ENCODE data around the gene CSNK1D.

Gene CSNK1D

DNA sequence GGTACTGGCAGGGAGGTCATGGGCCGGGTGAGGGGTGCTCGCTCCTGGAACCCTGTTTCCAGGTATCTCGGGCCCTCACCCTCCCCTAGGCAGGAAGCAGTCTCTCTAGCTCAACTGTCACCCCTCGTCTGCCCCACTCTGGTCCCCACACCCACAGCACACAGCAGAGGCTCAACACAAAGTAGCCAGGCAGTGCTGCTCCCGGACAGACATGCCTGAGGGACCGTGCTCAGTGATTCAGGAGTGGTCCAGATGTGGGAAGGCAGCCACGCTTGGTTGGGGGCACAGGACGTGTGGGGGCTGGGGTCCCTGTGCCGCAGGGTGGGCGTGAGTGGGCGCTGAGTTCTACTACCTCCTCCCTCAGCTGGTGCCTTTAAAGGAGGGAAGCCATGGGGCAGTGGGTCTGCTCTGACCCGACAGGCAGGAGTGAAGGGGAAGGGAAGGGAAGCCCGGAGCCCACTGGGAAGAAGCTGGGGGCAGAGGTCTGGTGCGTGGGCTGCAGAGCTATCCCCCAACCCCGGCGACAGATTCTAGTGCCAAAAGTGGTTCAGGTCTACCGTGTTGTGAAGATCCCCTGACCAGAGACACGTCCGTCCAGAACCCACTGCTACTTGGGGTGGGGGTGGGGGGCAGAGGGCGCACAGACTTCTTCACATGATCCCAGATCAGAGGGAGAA lies 32.9 kb downstream of the CSNK1D start:
- no peak for DNase-seq (ENCODE audit: low read depth in 2 of 3, low spot score in 2 of 3)

DNA sequence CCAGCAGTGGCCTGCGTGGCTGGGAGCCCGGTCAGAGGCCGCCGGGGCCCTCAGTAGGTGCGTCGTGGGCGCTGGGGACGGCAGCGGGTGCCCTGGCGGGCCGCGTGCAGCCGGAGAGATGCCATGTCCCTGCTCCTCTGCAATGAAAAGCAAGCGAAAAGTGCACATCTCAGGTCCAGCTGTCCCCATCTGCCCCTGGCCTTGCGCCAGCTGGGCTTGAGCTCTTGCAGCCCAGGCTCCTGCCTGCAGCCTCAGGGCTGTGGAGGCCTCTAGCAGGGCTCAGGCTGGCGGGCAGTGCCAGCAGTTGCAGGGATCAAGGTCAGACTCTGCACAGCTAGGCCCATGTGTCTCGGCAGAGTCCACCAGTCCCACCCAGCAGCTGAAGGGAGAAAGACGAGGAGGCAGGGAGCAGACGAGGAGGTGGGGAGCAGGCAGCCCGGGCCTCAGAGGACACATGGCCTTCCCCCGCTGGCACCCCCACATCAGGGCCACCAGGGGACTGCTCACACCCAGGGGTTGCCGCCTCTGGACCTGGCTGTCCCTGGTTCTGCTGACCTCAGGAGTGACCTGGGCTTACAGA lies 33.5 kb downstream of the CSNK1D start:
- no peak for DNase-seq (ENCODE audit: low read depth in 2 of 3, low spot score in 2 of 3)

DNA sequence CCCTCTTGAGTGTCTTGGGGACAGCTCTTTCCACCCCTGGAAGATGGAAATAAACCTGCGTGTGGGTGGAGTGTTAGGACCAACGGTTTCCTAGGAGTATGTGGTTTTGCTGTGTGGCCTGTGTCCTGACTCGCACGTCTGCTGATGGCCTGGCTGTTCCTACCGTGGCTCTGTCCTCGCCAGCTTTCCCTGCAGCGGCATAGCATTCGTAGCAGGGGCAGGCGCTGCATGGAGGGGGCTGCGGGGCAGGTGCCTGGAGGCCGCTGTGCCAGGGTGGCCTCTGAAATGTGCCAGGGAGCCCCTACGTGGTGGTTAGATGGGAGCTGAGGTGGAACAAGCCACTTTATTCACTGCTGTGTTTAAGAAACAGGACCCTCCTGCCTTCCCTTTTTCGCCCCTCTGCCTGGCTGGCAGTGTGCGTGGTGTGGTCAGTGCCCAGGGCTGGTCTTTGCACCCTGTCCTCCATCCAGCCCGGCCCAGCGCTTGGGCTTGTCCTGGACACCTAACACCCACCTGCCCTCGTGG lies 34.0 kb downstream of the CSNK1D start:
- DNase-seq (ENCODE audit: low read depth in 2 of 3, low spot score in 2 of 3) = no peak

DNA sequence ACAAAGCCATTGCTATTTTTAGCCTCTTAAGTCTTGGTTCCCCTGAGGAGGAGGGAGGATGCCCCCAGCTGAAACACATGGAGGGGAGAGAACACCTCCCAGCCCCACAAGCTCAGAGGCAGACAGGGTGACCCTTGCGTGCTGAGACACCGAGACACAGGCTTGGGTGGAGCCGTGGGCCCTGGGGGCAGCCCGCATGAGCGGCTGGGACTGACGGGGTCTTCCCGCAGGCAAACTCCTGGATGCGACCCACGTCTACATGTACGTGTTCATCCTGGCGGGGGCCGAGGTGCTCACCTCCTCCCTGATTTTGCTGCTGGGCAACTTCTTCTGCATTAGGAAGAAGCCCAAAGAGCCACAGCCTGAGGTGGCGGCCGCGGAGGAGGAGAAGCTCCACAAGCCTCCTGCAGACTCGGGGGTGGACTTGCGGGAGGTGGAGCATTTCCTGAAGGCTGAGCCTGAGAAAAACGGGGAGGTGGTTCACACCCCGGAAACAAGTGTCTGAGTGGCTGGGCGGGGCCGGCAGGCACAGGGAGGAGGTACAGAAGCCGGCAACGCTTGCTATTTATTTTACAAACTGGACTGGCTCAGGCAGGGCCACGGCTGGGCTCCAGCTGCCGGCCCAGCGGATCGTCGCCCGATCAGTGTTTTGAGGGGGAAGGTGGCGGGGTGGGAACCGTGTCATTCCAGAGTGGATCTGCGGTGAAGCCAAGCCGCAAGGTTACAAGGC lies 34.9 kb downstream of the CSNK1D start:
- DNase-seq (ENCODE audit: low read depth in 2 of 3, low spot score in 2 of 3) = peak in 1 of 3 experiments; percentile 52

DNA sequence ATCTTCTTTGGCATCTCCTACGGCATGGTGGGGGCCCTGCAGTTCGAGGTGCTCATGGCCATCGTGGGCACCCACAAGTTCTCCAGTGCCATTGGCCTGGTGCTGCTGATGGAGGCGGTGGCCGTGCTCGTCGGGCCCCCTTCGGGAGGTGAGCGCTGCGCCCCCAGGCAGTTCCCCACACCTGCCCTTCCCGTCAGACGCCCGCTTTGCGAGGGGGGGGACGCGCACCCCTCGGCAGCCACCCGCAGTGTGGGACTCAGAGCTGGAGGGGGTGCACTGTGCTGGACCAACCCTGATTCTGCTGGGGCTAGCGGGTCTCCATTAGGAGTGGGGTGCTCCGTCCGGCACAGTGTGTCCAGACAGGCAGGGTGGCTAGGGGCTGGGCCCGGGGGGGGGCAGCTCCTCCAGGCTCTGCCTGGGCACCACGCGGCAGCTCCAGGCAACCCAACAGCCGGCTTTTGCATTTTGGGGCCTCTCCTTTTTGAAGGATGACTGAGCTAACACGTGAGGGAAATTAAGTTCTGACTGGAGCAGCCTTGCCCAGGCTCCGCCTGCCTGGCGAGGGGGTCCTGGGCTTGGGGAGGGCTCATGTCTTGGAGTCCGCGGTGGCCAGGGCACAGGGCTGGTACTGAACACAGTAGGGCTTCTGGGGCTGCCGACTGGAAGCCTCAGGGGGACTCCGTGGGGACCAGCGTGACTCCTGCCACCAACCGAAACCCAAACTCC lies 35.6 kb downstream of the CSNK1D start:
- no peak for DNase-seq (ENCODE audit: low read depth in 2 of 3, low spot score in 2 of 3)

DNA sequence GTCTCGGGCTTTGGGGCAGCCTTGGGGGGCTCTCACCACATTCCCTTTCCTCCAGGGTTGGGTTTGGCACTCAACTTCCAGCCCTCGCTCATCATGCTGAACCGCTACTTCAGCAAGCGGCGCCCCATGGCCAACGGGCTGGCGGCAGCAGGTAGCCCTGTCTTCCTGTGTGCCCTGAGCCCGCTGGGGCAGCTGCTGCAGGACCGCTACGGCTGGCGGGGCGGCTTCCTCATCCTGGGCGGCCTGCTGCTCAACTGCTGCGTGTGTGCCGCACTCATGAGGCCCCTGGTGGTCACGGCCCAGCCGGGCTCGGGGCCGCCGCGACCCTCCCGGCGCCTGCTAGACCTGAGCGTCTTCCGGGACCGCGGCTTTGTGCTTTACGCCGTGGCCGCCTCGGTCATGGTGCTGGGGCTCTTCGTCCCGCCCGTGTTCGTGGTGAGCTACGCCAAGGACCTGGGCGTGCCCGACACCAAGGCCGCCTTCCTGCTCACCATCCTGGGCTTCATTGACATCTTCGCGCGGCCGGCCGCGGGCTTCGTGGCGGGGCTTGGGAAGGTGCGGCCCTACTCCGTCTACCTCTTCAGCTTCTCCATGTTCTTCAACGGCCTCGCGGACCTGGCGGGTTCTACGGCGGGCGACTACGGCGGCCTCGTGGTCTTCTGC lies 36.3 kb downstream of the CSNK1D start:
- no peak for DNase-seq (ENCODE audit: low read depth in 2 of 3, low spot score in 2 of 3)

DNA sequence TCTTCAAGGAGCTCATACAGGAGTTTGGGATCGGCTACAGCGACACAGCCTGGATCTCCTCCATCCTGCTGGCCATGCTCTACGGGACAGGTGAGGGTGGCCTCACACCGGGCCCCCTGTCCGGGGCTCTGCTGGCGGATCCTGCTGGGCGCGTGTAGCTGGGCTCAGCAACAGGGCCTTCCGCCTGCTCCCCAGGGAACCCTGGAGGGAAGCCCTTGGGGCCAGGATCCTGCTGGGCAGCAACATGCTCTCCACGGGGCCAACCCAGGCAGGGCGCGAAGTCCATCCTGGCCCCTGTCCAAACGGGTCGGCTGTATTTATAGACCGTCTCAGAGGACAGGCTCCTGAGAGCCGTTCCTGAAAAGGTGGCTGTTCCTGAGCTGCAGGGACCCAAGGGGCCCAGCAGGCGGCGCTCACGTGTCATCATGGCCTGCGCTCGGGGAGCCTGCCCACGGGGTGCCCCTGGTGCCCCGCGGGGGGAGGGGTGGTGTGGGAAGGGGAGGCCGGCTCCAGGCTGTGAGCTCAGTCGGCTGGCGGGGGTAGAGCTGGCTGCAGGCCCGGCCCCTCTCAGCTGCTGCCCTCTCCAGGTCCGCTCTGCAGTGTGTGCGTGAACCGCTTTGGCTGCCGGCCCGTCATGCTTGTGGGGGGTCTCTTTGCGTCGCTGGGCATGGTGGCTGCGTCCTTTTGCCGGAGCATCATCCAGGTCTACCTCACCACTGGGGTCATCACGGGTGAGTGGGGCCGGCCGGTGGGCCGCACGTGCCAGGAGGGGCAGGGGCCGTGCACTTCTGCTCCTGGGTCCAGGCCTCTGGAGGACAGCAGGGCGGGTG lies 37.1 kb downstream of the CSNK1D start:
- DNase-seq (ENCODE audit: low read depth in 2 of 3, low spot score in 2 of 3) = no peak

DNA sequence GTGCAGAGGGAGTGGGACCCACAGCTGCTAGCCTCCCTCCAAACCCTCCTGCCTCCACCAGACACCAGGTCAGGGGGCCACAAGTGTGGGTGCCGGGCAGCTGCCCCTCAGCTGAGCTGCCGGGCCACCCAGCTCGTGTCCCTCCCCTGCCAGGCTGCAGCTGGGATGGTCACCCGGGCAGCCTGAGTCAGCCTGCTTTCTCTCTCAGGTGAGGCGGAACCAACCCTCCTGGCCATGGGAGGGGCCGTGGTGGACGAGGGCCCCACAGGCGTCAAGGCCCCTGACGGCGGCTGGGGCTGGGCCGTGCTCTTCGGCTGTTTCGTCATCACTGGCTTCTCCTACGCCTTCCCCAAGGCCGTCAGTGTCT lies 37.7 kb downstream of the CSNK1D start:
- no peak for DNase-seq (ENCODE audit: low read depth in 2 of 3, low spot score in 2 of 3)

DNA sequence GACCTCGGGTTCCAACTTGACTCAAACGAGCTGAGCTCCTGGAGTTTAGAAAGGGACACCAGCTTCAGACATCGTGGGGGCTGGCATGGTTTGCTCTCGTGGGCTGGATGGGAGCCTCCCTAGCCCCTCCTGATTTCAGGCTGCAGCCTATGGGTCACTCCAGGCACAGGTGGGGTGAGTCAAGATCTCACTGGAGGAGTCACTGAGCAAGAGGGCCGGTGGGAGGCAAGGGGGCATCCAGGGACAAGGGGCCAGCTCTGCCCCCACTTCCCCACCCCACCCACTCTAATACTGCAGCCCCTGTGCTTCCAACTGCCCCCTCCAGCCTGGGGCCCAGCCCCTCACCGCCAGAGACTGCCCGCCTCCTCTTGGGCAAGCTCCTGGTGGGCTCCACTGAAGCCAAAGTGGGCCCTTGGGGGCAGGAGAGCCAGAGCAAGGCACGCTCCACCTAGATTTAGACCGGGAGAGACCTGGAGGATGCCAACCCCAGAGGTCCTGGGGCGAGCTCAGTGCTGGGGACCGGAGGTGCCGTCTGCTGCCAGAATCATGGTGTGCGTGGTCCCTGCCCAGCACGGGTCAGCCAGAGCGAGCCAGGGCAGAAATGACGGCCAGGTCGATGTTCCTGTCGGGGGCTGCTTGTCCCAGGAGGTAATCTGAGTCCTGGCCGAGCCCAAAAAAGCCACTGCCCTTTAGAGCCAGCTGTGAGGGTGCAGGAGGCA lies 38.3 kb downstream of the CSNK1D start:
- DNase-seq (ENCODE audit: low read depth in 2 of 3, low spot score in 2 of 3) = no peak

DNA sequence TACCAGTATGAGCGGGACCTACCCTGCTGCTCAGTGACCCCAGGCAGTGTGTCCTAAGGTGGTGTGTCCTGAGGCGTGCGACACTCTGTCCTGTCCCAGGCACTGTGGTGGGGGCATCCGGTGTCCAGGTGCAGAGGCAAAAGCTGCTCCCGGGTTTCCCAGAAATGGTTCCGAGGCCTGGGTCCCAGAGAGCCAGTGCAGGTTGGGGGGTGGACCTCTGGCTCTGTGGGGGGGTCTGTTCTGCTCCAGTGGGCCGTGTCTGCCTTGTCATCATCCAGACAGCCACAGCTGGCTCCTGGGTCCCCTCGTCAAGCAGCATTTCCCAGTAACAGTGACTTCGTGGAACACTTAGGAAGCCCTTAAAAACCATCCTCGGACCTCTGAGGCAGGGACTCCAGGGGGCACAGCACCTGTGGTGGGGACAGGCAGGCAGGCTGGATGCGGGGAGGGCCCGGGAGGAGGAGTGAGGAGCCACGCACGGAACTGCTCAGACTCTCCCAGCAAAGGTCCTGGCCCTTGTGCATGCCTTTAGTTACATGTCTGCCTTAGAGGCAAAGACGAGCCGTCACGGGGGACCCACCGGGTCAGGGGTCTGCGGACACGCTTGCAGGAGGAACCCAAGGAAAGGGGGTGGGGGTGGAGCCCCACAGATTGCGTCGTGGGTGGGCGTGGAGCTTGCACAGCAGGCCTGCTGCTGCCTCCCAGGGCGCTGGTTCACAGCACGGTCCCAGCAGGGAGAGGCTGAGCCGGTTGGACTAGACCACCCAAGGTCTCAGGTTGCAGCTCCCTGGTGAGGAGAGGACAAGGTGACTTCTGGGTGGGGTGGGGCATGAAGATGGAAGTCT lies 39.1 kb downstream of the CSNK1D start:
- no peak for DNase-seq (ENCODE audit: low read depth in 2 of 3, low spot score in 2 of 3)

DNA sequence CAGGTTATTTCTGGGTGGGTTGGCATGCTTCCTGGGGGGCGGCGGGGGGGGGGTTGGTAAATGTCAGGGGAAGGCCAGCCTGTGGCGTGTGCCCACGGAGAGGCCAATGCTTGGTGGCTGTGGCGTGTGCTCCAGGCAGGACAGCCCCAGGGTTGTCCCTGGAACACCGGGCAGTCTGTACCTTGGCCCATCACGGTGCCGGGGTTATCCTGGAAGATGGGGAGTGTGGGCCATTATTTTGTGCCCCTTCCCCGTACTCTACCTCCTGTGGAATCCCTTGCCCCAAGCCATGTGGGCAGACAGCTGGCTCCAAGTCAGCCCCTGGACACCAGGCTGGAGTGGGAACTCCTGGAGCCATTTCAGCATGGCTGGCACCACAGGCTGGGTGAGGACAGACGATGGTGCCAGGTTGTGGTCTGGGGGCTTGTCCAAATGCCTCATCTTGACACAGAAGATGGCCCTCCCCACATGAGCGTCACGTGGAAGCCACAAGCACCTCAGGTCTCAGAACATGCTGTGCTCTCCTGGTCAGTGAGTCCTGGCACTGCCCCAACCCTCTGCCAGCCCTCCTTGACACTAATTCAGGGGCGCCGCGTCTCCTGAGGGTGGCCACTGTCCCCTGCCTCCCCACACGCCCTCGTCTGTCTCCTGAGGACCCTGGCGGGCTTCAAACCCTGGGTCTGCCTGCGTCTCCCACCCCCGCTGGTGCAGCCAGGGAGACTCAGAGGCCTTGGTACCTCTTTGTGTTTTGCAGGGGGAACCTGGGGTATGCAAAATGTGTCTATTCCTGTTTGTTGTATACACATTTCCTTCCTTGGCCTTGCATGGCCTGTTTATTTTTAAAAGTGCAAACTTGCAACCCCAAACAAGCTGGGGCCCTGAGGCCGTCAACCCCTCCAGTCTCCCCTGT lies 40.4 kb downstream of the CSNK1D start:
- DNase-seq (ENCODE audit: low read depth in 2 of 3, low spot score in 2 of 3) = no peak

DNA sequence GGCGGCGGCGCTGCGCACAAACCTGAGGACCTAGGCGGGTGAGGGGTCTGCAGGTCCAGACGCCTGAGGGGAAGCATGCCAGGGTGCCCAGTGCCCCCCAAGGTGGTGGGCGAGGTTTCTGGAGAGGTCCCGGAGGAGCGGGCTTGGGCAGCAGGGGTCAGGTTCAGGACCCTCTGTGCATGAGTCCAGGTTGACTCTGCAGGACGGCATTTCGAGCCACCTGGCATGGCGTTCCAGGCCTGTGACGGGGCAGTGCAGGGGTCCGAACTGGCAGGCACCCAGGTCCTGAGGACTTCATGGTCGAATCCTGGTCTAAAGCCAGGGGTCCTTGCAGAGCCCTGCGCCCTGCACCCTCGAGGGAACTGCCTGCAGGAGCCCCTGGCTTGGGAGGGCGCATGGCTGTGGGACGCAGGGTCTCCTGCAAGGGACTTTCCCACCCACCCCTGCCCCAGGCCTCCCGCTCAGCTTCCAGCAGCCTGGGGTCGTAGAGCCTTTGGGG lies 41.1 kb downstream of the CSNK1D start:
- DNase-seq (ENCODE audit: low read depth in 2 of 3, low spot score in 2 of 3) = no peak

DNA sequence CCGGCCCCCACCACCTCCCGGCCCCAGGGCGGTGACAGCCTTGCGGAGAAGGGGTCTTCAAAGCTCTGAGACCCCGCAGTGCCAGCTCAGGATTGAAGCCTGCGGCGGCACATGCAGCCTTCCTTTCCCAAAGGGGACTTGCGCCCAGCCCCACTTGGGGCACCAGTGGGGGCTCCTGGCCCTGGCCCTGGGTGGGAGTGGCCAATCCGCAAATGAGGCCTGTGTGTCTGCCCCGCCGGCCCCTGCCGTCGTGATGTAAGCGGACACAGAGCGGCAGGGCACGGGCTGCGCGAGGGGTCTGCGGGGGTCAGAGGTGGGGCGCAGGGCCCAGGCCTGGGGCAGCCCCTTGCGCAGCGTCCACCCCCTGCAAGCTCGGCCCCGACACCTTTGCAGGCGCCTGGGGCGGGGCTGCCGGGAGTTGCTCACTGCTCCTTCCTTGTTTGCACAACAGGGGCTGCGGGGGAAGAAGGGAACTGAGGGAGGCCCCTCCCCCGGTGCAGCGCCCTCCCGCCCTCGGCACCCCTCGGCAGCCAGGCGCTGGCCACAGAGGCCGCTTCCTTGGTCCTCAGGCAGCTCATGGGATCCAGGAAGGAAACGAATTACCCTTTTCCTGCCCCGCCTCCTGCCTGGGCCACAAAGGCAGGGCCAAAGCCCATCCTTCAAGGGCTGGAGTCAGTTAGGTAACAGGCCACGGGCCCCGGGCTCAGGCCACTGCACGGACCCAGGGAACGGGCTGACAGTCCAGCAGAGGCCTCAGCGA lies 41.8 kb downstream of the CSNK1D start:
- no peak for DNase-seq (ENCODE audit: low read depth in 2 of 3, low spot score in 2 of 3)

DNA sequence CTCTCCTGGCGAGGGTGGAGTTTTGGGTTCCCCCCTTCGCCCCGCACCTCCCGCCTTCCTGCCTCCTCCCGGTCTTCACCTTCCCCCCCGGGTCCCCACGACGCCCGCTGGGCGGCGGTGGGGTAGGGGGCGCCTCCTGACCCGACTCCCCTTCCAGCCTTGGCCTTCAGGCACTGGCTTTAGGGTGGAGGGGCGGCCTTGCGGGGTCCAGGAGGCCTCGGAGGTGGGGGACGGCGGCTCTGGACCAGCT lies 42.3 kb downstream of the CSNK1D start:
- no peak for DNase-seq (ENCODE audit: low read depth in 2 of 3, low spot score in 2 of 3)

DNA sequence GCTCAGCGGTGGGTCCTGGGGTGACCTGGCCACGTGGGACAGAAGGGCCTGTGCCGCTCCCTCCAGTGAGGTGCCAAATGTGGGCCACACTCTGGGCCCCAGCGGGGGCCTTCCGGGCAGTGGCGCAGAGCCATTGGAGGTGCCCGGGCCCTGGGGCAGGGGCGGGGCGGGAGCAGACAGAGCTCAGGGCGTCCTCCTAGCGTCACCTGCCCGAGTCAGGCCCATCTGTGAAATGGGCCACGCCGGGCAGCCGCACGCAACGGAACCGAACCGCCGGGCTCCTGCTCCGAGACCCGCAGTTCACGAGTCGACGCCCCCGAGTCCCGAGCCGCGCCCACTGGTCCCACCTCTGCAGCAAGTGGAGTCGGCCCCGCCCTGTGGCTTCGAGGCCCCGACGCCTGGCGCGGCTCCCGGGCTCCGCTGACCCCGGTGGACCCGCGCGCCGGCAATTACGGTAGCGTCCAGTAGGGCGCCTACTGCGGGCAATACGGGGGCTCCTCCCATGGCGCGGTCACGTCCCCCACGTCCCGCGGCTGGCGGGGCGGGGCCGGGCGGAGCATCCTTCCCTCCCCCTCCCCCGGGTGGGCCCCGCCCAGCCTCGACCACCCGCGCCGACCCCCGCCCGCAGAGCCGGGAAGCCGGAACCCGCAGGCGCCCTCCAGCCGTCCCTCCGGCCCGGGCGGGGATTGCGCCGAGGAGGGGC lies 42.7 kb downstream of the CSNK1D start:
- DNase-seq (ENCODE audit: low read depth in 2 of 3, low spot score in 2 of 3) = no peak

Data from activated CD8-positive, alpha-beta memory T cell treated with anti-CD3 and anti-CD28 coated beads for 48 hours (primary cell).